IPS-15b (cell line): ENCODE results near the gene RHBG.

Experiments used
- H3K27me3 ChIP-seq: one replicate; pipeline ENCODE4 v1.6.1; 2013; ENCODE audit warnings: low read length; ENCODE audit not compliant: control insufficient read depth, insufficient read depth
- H3K36me3 ChIP-seq: one replicate; pipeline ENCODE4 v1.6.1; 2013; ENCODE audit warnings: low read length; ENCODE audit not compliant: control insufficient read depth, insufficient read depth
- H3K4me1 ChIP-seq: one replicate; pipeline ENCODE4 v1.6.1; 2013; ENCODE audit warnings: mild to moderate bottlenecking, low read length; ENCODE audit not compliant: control insufficient read depth, insufficient read depth
- H3K4me3 ChIP-seq: one replicate; pipeline ENCODE4 v1.5.1; 2013; ENCODE audit warnings: low read depth, low read length
- H3K9ac ChIP-seq: one replicate; pipeline ENCODE4 v1.6.1; 2013; ENCODE audit warnings: low read depth, mild to moderate bottlenecking, low read length
- H3K9me3 ChIP-seq: one replicate; pipeline ENCODE4 v1.6.1; 2013; ENCODE audit warnings: mild to moderate bottlenecking, low read length; ENCODE audit not compliant: control insufficient read depth, insufficient read depth

Gene RHBG

DNA sequence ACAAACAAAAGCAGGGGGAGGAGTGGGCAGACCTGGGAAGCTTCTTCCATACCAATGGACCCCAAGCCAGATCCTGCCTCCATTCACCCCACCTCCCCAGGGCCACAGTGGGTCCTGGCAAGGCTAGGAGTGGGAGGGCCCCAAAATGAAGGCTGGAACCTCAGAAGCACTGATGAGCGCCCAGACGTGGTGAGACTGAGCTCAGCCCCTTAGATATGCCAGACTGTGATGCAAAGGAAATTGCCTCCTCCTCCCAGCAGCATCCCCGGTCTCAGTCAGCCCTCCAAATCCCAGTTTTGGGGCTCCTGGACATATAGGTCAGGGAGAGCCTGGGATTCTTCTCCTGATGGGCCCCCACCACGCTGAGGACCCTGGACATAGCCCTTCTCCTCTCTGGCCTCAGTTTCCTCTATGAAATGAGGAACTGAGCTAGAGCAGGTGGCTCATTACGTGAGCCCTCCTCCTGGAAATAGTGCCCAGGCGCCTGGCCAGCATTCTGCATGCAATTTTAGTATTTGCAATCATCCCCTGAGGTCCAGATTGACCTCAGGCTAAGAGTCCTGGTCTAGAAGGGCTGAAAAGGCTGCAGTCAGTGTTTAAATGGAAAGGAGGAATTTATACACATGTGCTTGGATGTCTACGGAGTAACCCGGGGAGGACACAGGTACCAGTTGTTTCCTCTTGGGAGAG, 33.5 kb downstream of the RHBG start:
- Histone ChIP-seq H3K27me3 (peaks cover 20% of the 10 kb centered on the region), H3K36me3 (no peaks in the 10 kb centered on the region), H3K9ac (no peak overlapping the region)

DNA sequence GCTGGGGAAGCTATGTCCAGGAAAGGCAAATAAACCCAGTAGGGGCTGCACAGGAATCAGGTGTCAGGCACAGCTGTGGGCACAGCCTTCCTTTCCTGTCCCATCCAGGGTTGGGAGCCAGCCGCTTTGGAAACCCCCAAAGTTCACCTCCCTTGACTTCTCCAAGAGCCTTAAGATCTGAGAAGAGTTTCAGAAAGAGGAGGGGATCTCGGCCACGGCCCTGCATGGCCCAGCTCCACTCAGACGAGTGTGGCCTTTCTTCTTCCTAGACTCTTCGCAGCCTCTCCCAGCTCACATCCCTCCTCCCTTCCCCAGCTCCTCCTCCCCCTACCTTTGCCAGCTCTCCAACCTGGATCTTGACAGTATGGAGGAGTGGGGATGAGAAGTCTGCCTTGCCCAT, 36.7 kb downstream of the RHBG start:
- no peaks in the 10 kb centered on the region for H3K9me3 ChIP-seq
- peaks cover 8% of the 10 kb centered on the region for H3K4me1 ChIP-seq
- peaks cover 17% of the 10 kb centered on the region for H3K27me3 ChIP-seq
- no peak overlapping the region for H3K4me3 ChIP-seq
- H3K9ac ChIP-seq: no peak overlapping the region
- H3K36me3 ChIP-seq: no peaks in the 10 kb centered on the region

More for the DNA sequence above, 33.5 kb downstream of the RHBG start:
- no peaks in the 10 kb centered on the region for H3K9me3 ChIP-seq
- no peak overlapping the region for H3K4me3 ChIP-seq
- H3K4me1 ChIP-seq: peaks cover 16% of the 10 kb centered on the region

DNA sequence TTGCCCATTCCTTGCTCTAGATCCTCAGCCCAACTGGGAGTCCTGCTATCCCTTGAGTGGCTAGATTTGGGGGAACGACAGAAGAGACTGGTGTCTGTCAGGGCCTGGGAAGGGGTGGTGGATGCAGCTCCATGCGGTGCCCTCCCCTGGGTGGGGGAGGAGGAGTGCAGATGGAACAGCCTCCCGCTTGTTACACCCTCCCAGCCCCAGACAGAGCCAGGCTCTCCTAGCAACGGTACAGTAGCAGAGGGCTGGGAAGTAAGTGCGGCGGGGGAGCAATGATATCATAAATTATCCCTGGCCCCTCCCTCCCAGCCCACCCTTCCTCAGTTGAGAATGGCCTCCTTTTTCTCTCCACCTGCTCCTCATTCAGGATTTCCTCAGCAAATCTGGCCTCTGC, 37.2 kb downstream of the RHBG start:
- H3K9ac ChIP-seq: no peak overlapping the region
- peaks cover 7% of the 10 kb centered on the region for H3K4me1 ChIP-seq
- peaks cover 17% of the 10 kb centered on the region for H3K27me3 ChIP-seq
- no peaks in the 10 kb centered on the region for H3K36me3 ChIP-seq
- no peak overlapping the region for H3K4me3 ChIP-seq
- H3K9me3 ChIP-seq: no peaks in the 10 kb centered on the region

DNA sequence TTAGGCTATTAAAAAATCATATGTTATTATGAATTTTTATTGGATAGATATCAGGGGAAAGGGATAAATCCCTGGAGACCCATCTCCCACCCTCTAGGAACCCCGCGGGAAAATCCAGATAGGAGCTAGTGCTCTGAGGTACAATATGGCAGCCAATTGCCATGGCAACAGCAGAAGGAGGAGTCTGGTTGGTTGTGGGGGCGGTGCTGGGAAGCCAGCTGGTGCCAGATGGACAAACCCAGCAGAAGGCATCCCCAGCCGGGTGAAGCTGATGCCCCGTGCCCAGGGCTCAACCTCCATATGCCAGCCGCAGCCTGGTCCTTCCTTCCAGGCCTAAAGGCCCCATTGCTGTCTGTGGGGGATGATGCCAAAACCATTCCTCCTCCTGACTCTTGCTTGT, 38.3 kb downstream of the RHBG start:
- Histone ChIP-seq H3K9me3 (no peaks in the 10 kb centered on the region), H3K4me3 (no peak overlapping the region), H3K9ac (no peak overlapping the region), H3K27me3 (peaks cover 17% of the 10 kb centered on the region), H3K36me3 (no peaks in the 10 kb centered on the region), H3K4me1 (peaks cover 4% of the 10 kb centered on the region)

DNA sequence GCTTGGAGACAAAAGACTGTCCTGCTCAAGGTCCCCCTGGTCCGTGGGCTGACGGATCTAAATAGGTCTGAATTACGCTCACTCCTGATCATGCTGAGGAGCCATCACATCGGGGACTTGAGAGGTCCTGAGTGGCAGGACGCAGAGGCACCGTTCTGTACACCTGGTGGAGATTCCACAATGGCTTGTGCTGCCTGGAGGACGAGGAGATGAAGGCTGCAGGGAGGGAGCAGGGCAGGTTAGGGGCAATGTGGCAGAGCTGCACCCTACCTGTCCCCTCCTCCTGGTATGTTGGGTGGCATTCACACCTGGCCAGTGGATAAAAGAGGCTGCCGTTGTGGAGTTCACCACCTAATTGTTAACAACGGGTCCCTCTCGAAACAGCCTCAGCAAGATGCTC, 38.7 kb downstream of the RHBG start:
- no peaks in the 10 kb centered on the region for H3K36me3 ChIP-seq
- no peak overlapping the region for H3K4me3 ChIP-seq
- peaks cover 4% of the 10 kb centered on the region for H3K4me1 ChIP-seq
- no peak overlapping the region for H3K9ac ChIP-seq
- no peaks in the 10 kb centered on the region for H3K9me3 ChIP-seq
- H3K27me3 ChIP-seq: peaks cover 17% of the 10 kb centered on the region

DNA sequence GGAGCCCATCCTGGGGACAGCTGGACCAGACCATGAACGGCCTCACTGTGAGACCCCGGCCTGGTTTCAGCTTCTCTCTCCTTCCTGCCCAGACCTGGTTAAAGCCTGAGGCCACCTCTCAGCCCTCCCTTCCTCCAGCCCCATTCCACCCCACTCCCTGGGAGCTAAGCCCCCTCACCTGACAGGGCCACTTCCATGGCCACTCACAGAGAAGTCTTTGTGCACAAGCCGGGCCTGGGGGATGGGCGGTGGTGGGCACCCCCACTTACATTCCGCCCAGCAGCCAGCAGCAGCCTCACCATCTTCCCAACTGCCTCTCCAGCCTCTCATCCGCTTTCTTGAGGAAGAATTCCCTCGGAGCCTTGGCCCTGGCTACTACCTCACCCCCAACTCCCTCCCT, 40.4 kb downstream of the RHBG start:
- Histone ChIP-seq H3K27me3 (peaks cover 19% of the 10 kb centered on the region), H3K4me1 (peaks cover 8% of the 10 kb centered on the region), H3K9ac (no peak overlapping the region), H3K4me3 (no peak overlapping the region), H3K9me3 (no peaks in the 10 kb centered on the region), H3K36me3 (no peaks in the 10 kb centered on the region)

DNA sequence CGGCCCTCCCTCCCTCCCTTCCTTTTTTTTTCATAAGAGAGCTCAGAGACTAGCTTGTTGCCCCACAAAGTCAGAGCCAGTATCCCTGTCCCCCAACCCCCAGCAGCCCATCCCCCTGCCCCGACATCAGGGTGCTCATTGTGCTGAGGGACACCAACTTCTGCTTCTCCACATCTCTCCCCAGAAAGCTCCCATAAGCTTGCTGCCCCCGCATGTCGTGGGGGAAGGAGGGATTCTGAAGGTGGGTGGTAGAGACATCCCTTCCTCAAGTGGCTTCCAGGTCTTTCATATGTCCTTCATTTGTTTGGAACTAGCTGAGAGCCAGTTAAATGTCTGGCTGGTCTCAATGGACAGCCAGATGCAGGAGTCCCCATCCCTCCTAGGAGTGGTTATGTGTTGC, 41.2 kb downstream of the RHBG start:
- Histone ChIP-seq H3K4me3 (no peak overlapping the region), H3K4me1 (peaks cover 8% of the 10 kb centered on the region), H3K27me3 (peaks cover 21% of the 10 kb centered on the region), H3K36me3 (no peaks in the 10 kb centered on the region), H3K9ac (no peak overlapping the region), H3K9me3 (no peaks in the 10 kb centered on the region)

DNA sequence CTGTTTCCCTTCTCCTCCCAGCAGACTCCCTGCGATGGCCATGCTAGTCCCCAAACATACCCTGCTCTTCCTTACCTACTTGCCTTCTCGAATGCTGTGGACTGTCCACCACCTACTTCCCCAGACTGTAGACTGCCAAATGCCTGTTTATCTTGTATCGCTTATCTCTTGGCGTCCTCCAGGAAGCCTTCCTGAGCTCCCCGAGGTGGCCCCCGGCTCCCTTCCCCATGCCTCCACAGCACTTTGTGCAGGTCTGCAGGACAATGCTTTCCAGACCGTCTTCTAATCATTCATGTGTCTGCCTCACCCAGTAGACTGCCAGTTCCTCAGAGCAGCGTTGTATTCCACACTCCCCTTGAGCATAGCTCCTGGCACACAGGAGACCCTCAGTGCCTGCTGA, 41.7 kb downstream of the RHBG start:
- no peaks in the 10 kb centered on the region for H3K36me3 ChIP-seq
- H3K4me3 ChIP-seq: no peak overlapping the region
- no peaks in the 10 kb centered on the region for H3K9me3 ChIP-seq
- peaks cover 8% of the 10 kb centered on the region for H3K4me1 ChIP-seq
- peaks cover 21% of the 10 kb centered on the region for H3K27me3 ChIP-seq
- H3K9ac ChIP-seq: no peak overlapping the region

DNA sequence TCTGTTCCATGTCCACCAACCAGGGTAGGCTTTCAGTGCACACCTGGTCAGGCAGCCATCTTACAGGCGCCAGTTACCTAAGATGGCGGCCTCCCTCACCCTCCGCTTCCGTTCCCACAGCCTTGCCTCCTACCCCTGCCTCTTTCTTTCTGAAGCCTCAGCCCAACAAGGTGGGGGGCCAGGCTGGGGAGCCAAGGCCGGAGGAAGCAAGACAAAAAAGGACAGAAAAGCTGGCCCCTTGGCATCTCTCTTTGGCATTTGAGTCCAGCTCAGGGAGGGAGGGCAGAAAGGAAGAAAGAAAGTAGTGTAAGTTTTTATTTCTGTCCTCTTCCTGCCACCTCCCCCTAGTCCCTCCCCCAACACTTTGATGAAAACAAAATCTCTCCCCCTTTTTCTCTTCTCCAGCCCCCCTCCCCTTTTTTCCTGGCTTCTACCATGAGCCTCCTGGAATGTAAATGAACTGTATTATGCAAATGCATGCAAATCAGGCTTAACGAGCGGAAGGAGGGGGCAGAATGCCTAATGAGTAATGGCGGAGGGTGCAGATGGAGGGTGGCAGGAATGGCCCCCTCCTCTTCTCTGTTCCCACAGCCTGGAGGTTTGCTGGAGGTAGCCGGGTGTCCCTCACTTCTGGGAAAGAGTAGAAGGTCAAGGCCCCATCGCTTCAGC, 43.8 kb downstream of the RHBG start:
- peaks cover 4% of the 10 kb centered on the region for H3K4me1 ChIP-seq
- no peaks in the 10 kb centered on the region for H3K9me3 ChIP-seq
- H3K36me3 ChIP-seq: no peaks in the 10 kb centered on the region
- no peak overlapping the region for H3K4me3 ChIP-seq
- H3K27me3 ChIP-seq: peaks cover 33% of the 10 kb centered on the region
- no peak overlapping the region for H3K9ac ChIP-seq

DNA sequence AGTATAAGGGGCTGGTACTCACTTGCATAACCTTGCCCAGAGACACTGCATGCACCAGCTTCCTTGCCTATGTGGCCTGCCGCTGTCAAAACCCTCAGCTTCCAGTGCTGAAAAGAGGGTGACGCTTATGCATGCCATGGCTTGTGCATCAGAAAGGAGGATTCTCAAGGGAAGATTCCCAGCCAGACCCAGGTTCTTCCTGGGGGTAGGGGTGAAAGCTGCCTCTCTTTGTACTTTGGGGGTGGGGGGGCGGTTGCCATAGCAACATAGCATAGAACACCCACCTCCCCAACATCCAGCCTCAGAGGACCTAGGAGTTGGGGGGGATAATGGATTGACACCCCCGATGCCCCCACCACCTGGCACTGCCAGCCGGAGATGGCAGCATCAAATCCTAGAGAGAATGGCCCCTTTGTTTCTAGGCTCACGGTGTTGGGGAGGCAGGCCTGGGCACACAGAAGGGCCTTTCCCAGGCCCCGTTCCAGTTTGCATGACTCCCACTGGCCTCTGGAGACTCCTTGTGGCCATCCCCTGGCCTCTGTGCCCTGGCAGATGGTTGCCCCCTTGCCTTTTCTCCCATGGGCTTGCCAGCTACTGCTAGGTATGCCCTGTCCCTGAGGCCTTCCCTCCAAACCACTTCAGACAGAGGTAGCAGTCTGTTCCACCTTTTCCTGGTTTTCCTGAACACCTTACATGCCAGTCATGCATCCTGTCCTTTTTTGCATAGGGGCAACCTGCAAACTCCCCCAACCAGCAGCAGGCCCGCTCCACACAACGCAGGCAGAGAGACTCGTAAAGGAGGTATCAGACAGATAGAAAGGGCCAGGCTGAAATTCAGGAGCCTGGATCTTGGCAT, 44.6 kb downstream of the RHBG start:
- Histone ChIP-seq H3K9me3 (no peaks in the 10 kb centered on the region), H3K4me1 (peaks cover 4% of the 10 kb centered on the region), H3K9ac (no peak overlapping the region), H3K27me3 (peaks cover 39% of the 10 kb centered on the region), H3K36me3 (no peaks in the 10 kb centered on the region), H3K4me3 (no peak overlapping the region)

DNA sequence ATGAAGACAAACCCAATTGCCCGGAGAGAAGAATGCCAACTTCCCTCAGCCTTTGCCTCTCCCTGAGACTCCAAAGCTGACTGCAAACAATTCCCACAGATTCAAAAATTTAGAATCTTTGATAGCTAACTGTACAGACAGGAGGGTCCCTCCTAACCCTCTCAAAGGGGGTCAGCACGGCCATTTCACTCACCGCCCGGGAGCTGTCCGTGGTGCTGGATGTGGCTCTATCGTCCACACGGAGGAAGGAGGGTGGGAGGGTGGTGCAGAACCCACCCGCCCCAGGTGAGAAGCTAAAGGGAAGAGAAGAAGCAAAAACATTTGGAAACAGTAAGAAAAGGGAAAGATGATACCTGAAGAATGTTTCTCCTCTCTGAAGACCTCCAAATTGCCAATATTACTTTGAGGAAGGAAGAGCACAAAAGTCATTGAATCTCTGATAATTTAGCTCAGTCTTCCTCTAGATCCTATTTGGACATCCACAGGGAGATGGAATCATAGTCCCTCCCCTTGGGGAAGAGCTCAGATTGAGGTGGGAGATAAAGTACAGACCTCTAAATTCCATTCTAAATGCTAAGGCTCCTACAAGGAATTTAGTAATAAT, 45.6 kb downstream of the RHBG start:
- Histone ChIP-seq H3K36me3 (no peaks in the 10 kb centered on the region), H3K9ac (no peak overlapping the region), H3K4me1 (peaks cover 4% of the 10 kb centered on the region), H3K9me3 (no peaks in the 10 kb centered on the region), H3K27me3 (peaks cover 48% of the 10 kb centered on the region), H3K4me3 (no peak overlapping the region)
